Measurements from ENCODE around the gene FAM117A.
A peak's percentile ranks its signal among the peaks of the same experiment; 100 is the strongest.
"Not testable (repeated sequence)": the region's sequence is repeated elsewhere in the genome, so short reads cannot be mapped to it uniquely, and the experiment has no call there.

FAM117A gene

GRCh38 chr17:49762151-49762941, 1.6 kb downstream of the FAM117A start:
- no peak for DNase-seq

DNA sequence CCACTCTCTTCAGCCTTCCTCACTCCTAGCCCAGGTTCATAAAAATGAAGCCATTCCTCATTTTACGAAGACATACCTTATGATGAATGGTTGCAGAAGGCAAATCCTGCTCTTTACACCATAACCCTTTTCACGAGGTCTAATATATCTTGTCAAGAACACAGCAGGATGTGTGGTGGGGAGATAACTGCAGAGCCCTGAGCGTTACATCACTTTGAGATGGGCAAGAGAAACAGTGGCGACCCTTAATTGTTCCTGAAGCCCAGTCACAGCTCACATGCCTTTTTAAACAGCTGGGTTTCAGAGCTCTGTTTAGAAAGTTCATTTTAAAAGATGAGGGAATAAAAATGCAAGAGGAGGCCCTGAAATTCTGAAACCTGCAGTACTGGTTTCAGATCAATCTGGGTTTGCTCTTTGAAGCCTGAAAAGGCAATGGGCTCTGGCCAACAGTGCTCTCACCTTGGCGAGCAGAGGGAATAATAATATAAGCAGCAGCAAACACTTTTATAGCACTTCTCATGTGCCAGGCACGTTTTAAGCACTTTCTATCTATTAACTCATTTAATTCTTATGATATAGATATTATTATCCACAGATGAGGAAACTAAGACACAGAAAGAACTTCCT, 2.9 kb downstream of the FAM117A start:
- DNase-seq: no peak

- DNase-seq: no peak
These were observed 3.6 kb downstream of the FAM117A start for GRCh38 chr17:49760296-49760695.

DNA sequence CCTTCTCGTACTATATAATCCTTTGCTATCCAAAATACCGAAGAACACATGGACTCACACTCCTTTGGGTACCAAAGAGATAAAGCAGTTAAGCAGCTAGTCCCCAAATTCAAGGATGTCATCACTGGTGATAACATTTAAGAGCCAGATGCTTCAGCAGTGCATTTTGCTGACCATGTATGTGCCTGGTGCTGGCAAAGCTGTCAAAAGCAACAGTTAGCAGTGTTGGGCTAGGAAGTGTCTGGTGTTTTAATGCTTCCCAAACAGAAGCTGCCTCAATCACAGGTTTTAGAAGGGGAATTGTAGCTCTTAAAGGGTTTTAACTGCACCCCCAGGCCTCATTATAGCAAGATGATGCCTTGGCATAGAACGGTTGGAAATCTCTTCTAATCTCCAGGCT, 4.7 kb downstream of the FAM117A start:
- no peak for DNase-seq

DNA sequence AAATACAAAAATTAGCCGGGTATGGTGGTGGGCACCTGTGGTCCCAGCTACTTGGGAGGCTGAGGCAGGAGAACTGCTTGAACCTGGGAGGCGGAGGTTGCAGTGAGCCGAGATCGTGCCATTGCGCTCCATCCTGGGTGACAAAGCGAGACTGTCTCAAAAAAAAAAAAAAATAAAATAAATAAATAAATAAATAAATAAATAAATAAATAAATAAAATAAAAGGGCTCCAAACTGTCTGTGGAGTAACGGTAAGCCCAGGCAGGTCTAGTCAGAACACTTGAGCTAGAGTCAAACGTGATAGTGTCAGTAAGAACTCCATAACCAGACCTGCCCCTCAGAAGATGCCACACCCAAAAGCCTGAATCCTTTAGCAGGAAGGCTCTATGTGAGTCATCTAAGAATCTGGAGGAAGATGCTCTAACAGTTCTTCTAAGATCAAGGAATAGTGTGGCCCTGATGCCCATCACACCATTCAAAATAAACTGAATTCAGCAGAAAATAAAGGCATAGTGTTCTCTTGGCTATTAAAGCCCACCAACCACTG, 5.4 kb downstream of the FAM117A start:
- not testable (repeated sequence) for DNase-seq

DNA sequence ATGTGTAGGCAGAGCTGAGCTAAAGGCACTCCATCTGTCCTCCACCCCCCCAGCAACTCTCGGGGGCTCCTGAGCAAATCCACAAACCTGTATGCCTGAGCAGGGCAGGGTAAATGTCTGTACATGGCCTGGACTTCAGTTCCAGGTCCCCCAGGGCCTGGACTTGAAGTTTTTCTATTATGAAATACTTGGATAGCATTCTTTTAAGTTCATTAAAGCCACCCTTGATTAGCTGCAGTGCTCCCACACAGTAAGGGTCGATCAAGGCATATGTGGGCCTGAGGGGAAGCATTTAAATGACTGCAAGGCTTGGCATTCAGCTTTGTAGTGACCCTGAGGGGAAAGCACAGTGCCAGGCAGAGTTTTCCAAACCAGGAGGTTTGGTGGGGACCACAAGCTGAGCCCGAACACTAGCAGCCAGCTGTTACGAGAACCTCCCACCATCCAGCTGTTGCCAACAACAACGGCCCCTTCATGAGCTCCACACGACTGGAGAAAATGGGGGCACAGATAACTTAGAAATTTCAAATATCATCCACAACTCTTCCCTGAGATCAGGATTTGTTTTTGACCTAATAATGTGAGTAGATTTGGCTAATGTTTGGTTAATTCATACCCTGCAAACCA, 6.7 kb downstream of the FAM117A start:
- no peak for DNase-seq

DNA sequence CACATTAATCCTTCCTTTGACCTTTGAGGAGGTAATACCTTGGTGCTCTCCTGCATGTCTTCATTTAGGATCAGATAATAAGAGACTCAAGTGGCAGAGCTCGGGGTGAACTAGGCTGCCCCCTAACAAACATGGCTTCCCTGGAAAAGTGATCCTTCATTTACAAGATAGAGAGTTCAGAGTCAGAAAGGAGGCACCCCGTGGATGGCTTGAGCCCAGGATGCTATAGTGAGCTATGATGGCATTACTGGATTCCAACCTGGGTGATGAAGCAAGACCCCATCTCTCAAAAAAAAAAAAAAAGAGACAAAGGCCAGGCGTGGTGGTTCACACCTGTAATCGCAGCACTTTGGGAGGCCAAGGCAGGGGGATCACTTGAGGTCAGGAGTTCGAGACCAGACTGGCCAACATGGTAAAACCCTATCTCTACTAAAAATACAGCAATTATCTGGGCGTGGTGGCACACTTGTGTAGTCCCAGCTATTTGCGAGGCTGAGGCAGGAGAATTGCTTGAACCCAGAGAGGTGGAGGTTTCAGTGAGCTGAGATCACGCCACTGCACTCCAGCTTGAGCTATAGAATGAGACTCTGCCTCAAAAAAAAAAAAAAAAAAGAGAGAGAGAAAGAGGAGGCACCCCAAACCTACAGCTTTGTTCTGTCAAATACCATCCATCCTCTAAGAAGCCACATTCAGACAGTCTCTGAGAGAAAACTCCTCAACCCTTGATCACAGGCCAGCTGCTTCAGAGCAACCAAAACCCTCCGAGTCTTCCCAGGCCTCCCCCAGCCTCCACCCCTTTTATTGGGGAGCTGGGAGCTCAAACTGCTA, 7.4 kb downstream of the FAM117A start:
- no peak for DNase-seq

DNA sequence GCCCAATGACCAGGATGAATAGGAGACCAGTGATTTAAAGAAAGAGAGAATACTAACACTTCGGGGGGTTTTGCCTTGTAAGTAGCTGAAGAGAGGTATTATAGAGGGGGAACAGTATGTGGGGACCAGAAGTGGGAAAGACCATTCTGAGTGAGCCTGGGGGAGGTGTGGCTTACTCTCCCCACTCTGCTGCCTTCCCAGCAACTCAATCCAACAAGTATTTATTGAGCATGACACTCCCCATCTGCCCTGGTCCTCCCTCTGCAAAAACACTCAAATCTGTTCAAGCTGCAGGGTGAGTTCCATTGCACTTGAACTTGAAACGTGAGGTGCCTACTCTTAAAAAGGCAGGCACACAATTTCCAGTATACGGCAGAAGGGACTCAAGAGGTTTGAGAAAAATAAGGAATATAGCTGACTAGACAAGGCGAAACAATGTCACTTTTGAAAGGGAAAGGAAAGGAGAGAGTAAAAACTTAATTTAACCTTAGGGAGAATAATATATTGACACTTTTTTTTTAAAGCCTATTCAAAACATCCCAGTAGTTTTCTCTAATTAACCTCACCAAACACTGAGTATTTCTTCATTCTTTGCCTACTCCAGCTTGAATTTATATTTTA, 8.2 kb downstream of the FAM117A start:
- DNase-seq: no peak

DNA sequence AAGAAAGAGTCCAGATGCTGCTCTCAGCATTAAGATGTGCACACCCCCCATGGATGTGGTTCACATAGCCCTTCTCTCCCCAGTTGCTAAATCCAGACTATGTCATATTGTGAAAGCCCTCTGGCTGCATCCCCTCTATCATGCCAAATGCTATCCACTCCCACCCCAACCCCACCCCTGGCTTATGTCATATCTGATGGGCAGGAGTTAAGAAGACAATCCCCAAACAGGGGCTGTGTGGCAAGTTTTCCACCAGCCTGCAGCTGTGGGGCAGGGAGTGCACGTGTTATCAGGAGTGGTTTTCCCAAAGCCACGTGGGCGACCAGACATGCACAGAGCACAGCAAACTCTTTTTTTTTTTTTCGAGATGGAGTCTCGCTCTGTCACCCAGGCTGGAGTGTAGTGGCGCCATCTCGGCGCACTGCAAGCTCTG, 10.0 kb downstream of the FAM117A start:
- no peak for DNase-seq

DNA sequence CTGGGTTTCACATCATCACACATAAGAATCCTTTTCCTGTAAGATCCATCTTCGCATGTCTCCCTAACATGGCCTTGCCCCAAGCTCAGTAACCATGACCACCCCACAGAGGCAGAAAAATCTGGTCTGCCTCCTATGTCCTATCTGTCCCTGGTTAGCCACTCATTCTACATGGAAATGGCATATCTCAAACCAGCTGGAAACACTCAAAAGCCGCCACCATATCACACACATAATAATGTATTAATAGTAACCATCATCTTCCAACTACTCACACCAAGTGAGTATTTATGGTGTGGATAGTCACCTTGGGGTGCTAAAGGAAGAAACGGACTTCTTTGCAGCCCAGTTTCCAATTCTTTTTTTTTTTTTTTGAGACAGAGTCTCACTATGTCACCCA, 11.4 kb downstream of the FAM117A start:
- no peak for DNase-seq

DNA sequence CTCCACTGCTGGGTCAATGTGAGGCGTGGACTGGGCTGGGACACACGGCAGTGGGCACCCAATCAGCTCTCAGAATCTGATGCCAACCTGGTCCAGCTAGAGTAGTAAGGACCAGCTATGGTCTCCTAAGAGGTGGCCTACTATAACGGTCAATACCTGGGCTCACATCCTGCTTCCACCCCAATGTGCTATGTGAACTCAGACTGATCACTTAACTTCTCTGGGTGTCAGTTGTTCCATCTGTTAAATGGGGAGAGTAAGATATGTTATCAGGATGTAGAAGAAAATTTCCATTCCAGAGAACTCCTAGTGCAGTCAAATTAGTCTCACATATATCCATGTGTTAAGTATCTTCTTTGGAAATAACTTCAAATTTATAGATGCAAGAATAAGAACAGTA, 14.2 kb downstream of the FAM117A start:
- DNase-seq: no peak

DNA sequence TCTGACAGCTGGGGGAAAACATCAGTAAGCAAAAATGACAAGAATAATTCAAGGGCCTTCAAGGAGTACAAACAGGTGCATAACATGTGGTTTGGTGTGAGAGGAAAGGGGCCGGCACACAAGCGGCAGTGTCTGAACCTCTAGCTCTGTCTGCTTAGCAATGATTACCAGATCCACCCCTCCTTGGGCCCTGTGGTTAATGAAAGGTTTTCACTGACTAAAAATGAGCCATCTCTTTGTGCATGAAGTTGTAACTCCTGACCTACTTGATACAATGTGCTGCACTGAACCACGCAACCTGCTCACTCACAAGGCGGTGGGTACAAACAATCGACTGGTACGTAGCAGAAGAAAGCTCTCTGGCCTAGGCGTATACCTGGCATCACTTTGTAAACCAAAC, 15.1 kb downstream of the FAM117A start:
- no peak for DNase-seq

DNA sequence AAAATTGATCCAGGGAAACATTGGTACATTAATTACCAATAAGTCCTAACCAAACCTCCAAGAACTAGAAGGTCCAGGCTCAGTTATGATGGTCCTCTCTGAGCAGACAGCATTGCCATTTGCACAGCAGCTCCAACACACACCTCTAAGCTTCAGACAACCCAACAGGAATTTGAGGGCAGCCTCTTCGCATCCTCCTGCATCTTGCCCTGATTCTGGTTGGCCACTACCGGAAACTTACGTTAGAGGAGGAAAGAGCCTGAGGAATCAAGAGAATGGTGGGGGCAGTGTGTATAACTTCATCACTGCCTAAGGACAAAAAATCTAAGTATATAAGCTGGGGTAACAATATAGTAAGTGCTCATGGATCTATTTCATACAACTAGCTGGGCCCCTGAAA, 15.7 kb downstream of the FAM117A start:
- no peak for DNase-seq

GRCh38 chr17:49747632-49748031, 16.3 kb downstream of the FAM117A start:
- DNase-seq: no peak

- no peak for DNase-seq
These were observed 17.0 kb downstream of the FAM117A start for GRCh38 chr17:49746791-49747490.

- no peak for DNase-seq
These were observed 18.5 kb downstream of the FAM117A start for GRCh38 chr17:49745175-49746139.

DNA sequence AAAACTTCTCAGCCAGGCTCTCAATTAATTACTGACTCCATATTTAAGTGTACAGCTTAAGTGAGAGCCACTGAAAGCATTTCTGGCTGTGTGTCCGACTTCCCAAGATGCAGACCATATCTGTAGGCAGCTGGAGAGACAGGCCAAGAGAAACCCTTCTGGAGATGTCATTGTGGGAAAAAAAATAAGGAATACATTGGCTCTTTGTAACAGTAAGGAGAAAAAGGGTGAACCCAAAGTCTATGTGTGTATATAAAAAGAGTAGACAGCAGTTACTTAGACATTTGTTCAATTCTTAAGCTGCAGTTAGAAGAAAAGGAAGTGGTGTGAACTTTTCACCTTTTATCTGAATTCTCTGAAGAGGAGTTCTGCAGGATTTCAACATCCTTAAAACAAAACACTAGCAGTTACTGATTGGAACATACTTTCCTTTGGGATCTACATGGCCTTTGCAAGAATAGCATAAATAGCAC, 21.7 kb downstream of the FAM117A start:
- peak in 3 of 4 experiments; percentile 11 to 64 (median 63) for DNase-seq

GRCh38 chr17:49741692-49742076, 22.2 kb downstream of the FAM117A start:
- no peak for DNase-seq

GRCh38 chr17:49741009-49741691, 22.8 kb downstream of the FAM117A start:
- DNase-seq: peak in 3 of 4 experiments; percentile 36 to 50 (median 39)

Measured in suppressor macrophage (primary cell).